CD4-positive, CD25-positive, alpha-beta regulatory T cell (primary cell): Measurements from ENCODE around the gene MAPK8IP3. TPM values are rescaled to one million over a fixed set of nuclear protein-coding genes. Genes with fewer than 3 reads are reported as not detected.
"Not testable (repeated sequence)": the region's sequence is repeated elsewhere in the genome, so short reads cannot be mapped to it uniquely, and the experiment has no call there.

Experiments used
- ATAC-seq, 2 donors: fragments of 150-1000 bp; cut with Tn5 transposase; one replicate each; pipeline ENCODE4 v1.10.0; 2021; ENCODE audit warnings: low read depth in 2 of 2, moderate number of reproducible peaks in 2 of 2, moderate library complexity in 1 of 2
- DNase-seq, 3 donors: peaks; one replicate each; pipeline versions ENCODE4 v3.0.0 to v3.0.0-alpha.2; 2012 to 2022; ENCODE audit warnings: mixed read lengths in 1 of 3
- H3K27ac ChIP-seq: one replicate; pipeline ENCODE4 v1.7.0; 2013; ENCODE audit warnings: mild to moderate bottlenecking, low read length; ENCODE audit not compliant: insufficient read depth, poor library complexity, severe bottlenecking
- H3K27me3 ChIP-seq: one replicate; pipeline ENCODE4 v1.7.0; 2013; ENCODE audit warnings: low read length; ENCODE audit not compliant: control insufficient read depth, insufficient read depth
- H3K36me3 ChIP-seq: one replicate; pipeline ENCODE4 v1.7.0; 2013; ENCODE audit warnings: mild to moderate bottlenecking, low read length, moderate library complexity; ENCODE audit not compliant: control insufficient read depth, insufficient read depth
- H3K4me1 ChIP-seq: 2 replicates; pipeline ENCODE4 v1.7.0; 2013; ENCODE audit warnings: mild to moderate bottlenecking, low read length; ENCODE audit not compliant: insufficient read depth, control insufficient read depth, poor library complexity, severe bottlenecking
- H3K4me3 ChIP-seq: one replicate; pipeline ENCODE4 v1.7.0; 2013; ENCODE audit warnings: low read depth, mild to moderate bottlenecking, low read length, moderate library complexity
- H3K9me3 ChIP-seq, 2 experiments: 1 replicate in 1 of 2; 2 replicates in 1 of 2; pipeline ENCODE4 v1.7.0; 2013; ENCODE audit warnings: low read length in 2 of 2, mild to moderate bottlenecking in 1 of 2, moderate library complexity in 1 of 2; ENCODE audit not compliant: control insufficient read depth in 2 of 2
- H3K27ac Mint-ChIP-seq, 3 donors: one replicate each; pipeline ENCODE4 v1.8.0; 2020 to 2022; ENCODE audit warnings: mild to moderate bottlenecking in 3 of 3, mixed read lengths in 3 of 3, moderate library complexity in 2 of 3
- H3K27me3 Mint-ChIP-seq: one replicate; pipeline ENCODE4 v1.8.0; 2022; ENCODE audit warnings: mild to moderate bottlenecking, mixed read lengths
- H3K36me3 Mint-ChIP-seq: one replicate; pipeline ENCODE4 v1.8.0; 2020; ENCODE audit warnings: mixed read lengths
- H3K4me1 Mint-ChIP-seq, 4 donors: one replicate each; pipeline ENCODE4 v1.8.0; 2020 to 2022; ENCODE audit warnings: mixed read lengths in 4 of 4, mild to moderate bottlenecking in 1 of 4
- H3K4me3 Mint-ChIP-seq, 4 donors: one replicate each; pipeline ENCODE4 v1.8.0; 2020 to 2022; ENCODE audit warnings: mild to moderate bottlenecking in 4 of 4, mixed read lengths in 4 of 4, moderate library complexity in 3 of 4
- H3K9me3 Mint-ChIP-seq, 7 donors: one replicate each; pipeline ENCODE4 v1.8.0; 2020 to 2022; ENCODE audit warnings: mixed read lengths in 7 of 7, mild to moderate bottlenecking in 3 of 7, moderate library complexity in 2 of 7
- polyA plus RNA-seq, 4 donors: library from polyadenylated mRNA; unstranded; fragments of 300-500 nt; fragmentation: Illumina TruSeq; gene quantifications; one replicate each; pipeline ENCODE4 v1.2.3, GENCODE V29; 2021
- total RNA-seq: library from RNA; stranded (reverse); gene quantifications from one replicate; pipeline ENCODE4 v1.2.3, GENCODE V29; 2022

MAPK8IP3 gene
- total and polyA plus RNA-seq, 5 donors from 2014 or later, result 0.79 to 222 (median 1.4) TPM

- no peaks in the 10 kb centered on the region for H3K36me3 ChIP-seq
- Mint-ChIP-seq H3K36me3 (peaks cover 3% of the 10 kb centered on the region), H3K27me3 (no peaks in the 10 kb centered on the region), H3K4me1 (peaks cover 0 to 2% (median 0%) of the 10 kb centered on the region in 4 donors), H3K9me3 (peaks cover 0 to 9% (median 2%) of the 10 kb centered on the region in 7 donors), H3K27ac (no peak overlapping the region), H3K4me3 (no peak overlapping the region)
- ATAC-seq (no peak), DNase-seq (no peak)
- H3K27me3 ChIP-seq, result no peaks in the 10 kb centered on the region
- no peak overlapping the region for H3K4me3 ChIP-seq
- H3K4me1 ChIP-seq, result no peaks in the 10 kb centered on the region
- H3K27ac ChIP-seq, result no peak overlapping the region
- H3K9me3 ChIP-seq, result peaks cover 0 to 9% of the 10 kb centered on the region in 2 experiments
These were observed 88.4 kb downstream of the MAPK8IP3 start for GRCh38 chr16:1794221-1794871.

GRCh38 chr16:1794908-1795666 is 89.1 kb downstream of the MAPK8IP3 start:
- H3K4me1 Mint-ChIP-seq, result peaks cover 0 to 2% (median 0%) of the 10 kb centered on the region in 4 donors
- no peak for ATAC-seq

GRCh38 chr16:1799263-1799662 is 93.3 kb downstream of the MAPK8IP3 start:
- not testable (repeated sequence) for ATAC-seq, DNase-seq, H3K4me3 ChIP-seq, H3K36me3 Mint-ChIP-seq, H3K27ac ChIP-seq, H3K27me3 ChIP-seq, H3K27me3 Mint-ChIP-seq, H3K36me3 ChIP-seq, H3K4me1 Mint-ChIP-seq, H3K27ac Mint-ChIP-seq, H3K4me1 ChIP-seq, H3K4me3 Mint-ChIP-seq
- H3K9me3 Mint-ChIP-seq, result peaks cover 0 to 17% (median 2%) of the 10 kb centered on the region in 7 donors
- H3K9me3 ChIP-seq, result peaks cover 3 to 15% of the 10 kb centered on the region in 2 experiments

More at GRCh38 chr16:1794908-1795666, 89.1 kb downstream of the MAPK8IP3 start:
- Histone ChIP-seq H3K27ac (no peak overlapping the region), H3K9me3 (peaks cover 3 to 15% of the 10 kb centered on the region in 2 experiments), H3K4me3 (no peak overlapping the region), H3K36me3 (no peaks in the 10 kb centered on the region), H3K4me1 (no peaks in the 10 kb centered on the region), H3K27me3 (no peaks in the 10 kb centered on the region)
- DNase-seq, result no peak
- Mint-ChIP-seq H3K9me3 (peaks cover 0 to 13% (median 2%) of the 10 kb centered on the region in 7 donors), H3K4me3 (no peak overlapping the region), H3K27ac (no peak overlapping the region), H3K36me3 (peaks cover 3% of the 10 kb centered on the region), H3K27me3 (no peaks in the 10 kb centered on the region)

- peaks cover 0 to 17% (median 2%) of the 10 kb centered on the region in 7 donors for H3K9me3 Mint-ChIP-seq
These were observed 94.7 kb downstream of the MAPK8IP3 start for GRCh38 chr16:1800701-1801100.

GRCh38 chr16:1807626-1808025 is 101.6 kb downstream of the MAPK8IP3 start:
- Mint-ChIP-seq H3K4me1 (no peaks in the 10 kb centered on the region), H3K36me3 (peaks cover 14% of the 10 kb centered on the region), H3K27ac (no peak overlapping the region), H3K9me3 (no peaks in the 10 kb centered on the region), H3K4me3 (no peak overlapping the region), H3K27me3 (no peaks in the 10 kb centered on the region)
- Histone ChIP-seq H3K4me1 (no peaks in the 10 kb centered on the region), H3K27me3 (no peaks in the 10 kb centered on the region), H3K4me3 (no peak overlapping the region), H3K36me3 (peaks cover 20% of the 10 kb centered on the region), H3K9me3 (no peaks in the 10 kb centered on the region), H3K27ac (no peak overlapping the region)
- ATAC-seq (no peak), DNase-seq (no peak)

More at GRCh38 chr16:1800701-1801100, 94.7 kb downstream of the MAPK8IP3 start:
- Mint-ChIP-seq H3K27ac (peak overlapping the region in 1 of 3 donors; percentile 5), H3K4me1 (peaks cover 0 to 2% (median 0%) of the 10 kb centered on the region in 4 donors), H3K27me3 (no peaks in the 10 kb centered on the region), H3K36me3 (peaks cover 6% of the 10 kb centered on the region), H3K4me3 (no peak overlapping the region)
- no peaks in the 10 kb centered on the region for H3K27me3 ChIP-seq
- no peaks in the 10 kb centered on the region for H3K36me3 ChIP-seq
- ATAC-seq, result no peak
- H3K27ac ChIP-seq, result no peak overlapping the region
- H3K4me3 ChIP-seq, result no peak overlapping the region
- DNase-seq, result no peak
- peaks cover 3 to 15% of the 10 kb centered on the region in 2 experiments for H3K9me3 ChIP-seq
- H3K4me1 ChIP-seq, result no peaks in the 10 kb centered on the region

- no peak for ATAC-seq
- H3K9me3 Mint-ChIP-seq, result no peaks in the 10 kb centered on the region
- no peak overlapping the region for H3K27ac Mint-ChIP-seq
- Histone ChIP-seq H3K4me3 (no peak overlapping the region), H3K9me3 (no peaks in the 10 kb centered on the region), H3K36me3 (peaks cover 27% of the 10 kb centered on the region), H3K27ac (no peak overlapping the region), H3K27me3 (no peaks in the 10 kb centered on the region), H3K4me1 (no peaks in the 10 kb centered on the region)
- no peaks in the 10 kb centered on the region for H3K27me3 Mint-ChIP-seq
- H3K4me1 Mint-ChIP-seq, result peaks cover 0 to 9% (median 6%) of the 10 kb centered on the region in 4 donors
- no peak overlapping the region for H3K4me3 Mint-ChIP-seq
- peaks cover 21% of the 10 kb centered on the region for H3K36me3 Mint-ChIP-seq
- DNase-seq, result no peak
These were observed 102.7 kb downstream of the MAPK8IP3 start for GRCh38 chr16:1808691-1809090.

GRCh38 chr16:1809281-1809801 is 103.3 kb downstream of the MAPK8IP3 start:
- H3K9me3 Mint-ChIP-seq, result no peaks in the 10 kb centered on the region
- H3K27ac Mint-ChIP-seq, result no peak overlapping the region
- H3K4me3 ChIP-seq, result no peak overlapping the region
- DNase-seq, result no peak
- H3K36me3 ChIP-seq, result peaks cover 30% of the 10 kb centered on the region
- H3K4me1 Mint-ChIP-seq, result peaks cover 0 to 9% (median 6%) of the 10 kb centered on the region in 4 donors
- H3K27ac ChIP-seq, result no peak overlapping the region
- no peaks in the 10 kb centered on the region for H3K4me1 ChIP-seq
- peaks cover 24% of the 10 kb centered on the region for H3K36me3 Mint-ChIP-seq
- H3K27me3 ChIP-seq, result no peaks in the 10 kb centered on the region
- no peaks in the 10 kb centered on the region for H3K27me3 Mint-ChIP-seq
- no peak overlapping the region for H3K4me3 Mint-ChIP-seq
- ATAC-seq, result no peak
- H3K9me3 ChIP-seq, result no peaks in the 10 kb centered on the region
